B cell (primary cell): Measurements from ENCODE around the gene C1orf198.

Source experiments
- CTCF ChIP-seq: fragments of 200-600 bp; IDR thresholded peaks from one replicate; pipeline ENCODE4 v1.8.0; 2022; ENCODE audit warnings: antibody characterized with exemption, mild to moderate bottlenecking
- EZH2 ChIP-seq: IDR thresholded peaks from 2 replicates; pipeline ENCODE4 v1.6.1; 2012; ENCODE audit warnings: borderline replicate concordance, low read depth, mild to moderate bottlenecking, moderate library complexity, low read length; ENCODE audit not compliant: insufficient read depth, poor library complexity, severe bottlenecking

- TF ChIP-seq EZH2: no peak
- no peak for TF ChIP-seq CTCF
These were observed 73.3 kb downstream of the C1orf198 start for GRCh38 chr1:230794871-230795605.
